Measurements from ENCODE around the gene WDR18.

DNA sequence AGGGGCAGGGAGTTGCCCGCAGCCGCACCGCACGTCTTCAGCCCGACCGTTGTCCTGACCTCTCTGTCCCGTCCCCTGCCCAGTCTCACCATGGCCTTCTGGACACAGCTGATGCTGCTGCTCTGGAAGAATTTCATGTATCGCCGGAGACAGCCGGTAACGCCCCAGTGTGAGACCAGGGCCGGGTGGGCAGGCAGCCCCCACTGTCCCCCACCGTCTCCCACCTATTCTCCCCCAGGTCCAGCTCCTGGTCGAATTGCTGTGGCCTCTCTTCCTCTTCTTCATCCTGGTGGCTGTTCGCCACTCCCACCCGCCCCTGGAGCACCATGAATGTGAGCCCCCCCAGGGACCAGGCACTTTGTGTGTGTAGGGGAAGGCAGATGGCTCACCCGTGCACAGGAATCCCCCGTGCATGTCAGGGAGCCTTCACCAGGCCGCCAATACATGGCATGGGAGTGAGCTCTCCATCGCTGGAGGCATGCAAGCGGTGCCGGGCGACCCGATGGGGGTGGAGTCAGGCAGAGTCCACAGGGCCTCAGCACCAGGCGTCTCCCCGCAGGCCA lies 57.2 kb downstream of the WDR18 start:
- TF ChIP-seq POLR2A (IDR thresholded peaks at IDR 0.05; ENCODE audit: extremely low read depth, insufficient read length) (no peak), CTCF (IDR thresholded peaks at IDR 0.05; ENCODE audit: low read depth, low read length) (no peak), MYC (IDR thresholded peaks at IDR 0.05; ENCODE audit: low read depth, low read length) (no peak)
